ENCODE results near the gene GCK.

Gene GCK

GRCh38 chr7:44112231-44112996, 76.8 kb downstream of the GCK start:
- intact Hi-C loops (cut with DNase I): no loop called here
- peak in 2 of 10 donors; percentile 79 to 86 for DNase-seq

GRCh38 chr7:44111761-44112160, 77.5 kb downstream of the GCK start:
- intact Hi-C loops (cut with DNase I): no loop called here
- peak in 4 of 10 donors; percentile 58 to 86 (median 80) for DNase-seq

- peak in 3 of 10 donors; percentile 4 to 78 (median 72) for DNase-seq
- intact Hi-C loops (cut with DNase I): no loop called here
Observed at GRCh38 chr7:44110719-44111635, 78.3 kb downstream of the GCK start.

- intact Hi-C loops (cut with DNase I): no loop called here
- peak in 2 of 10 donors; percentile 66 to 67 for DNase-seq
Observed at GRCh38 chr7:44109991-44110390, 79.2 kb downstream of the GCK start.

- intact Hi-C loops (cut with DNase I): no loop called here
- DNase-seq: peak in 2 of 10 donors; percentile 72 to 80
Observed at GRCh38 chr7:44108768-44109750, 80.2 kb downstream of the GCK start.

GRCh38 chr7:44107961-44108767, 81.1 kb downstream of the GCK start:
- DNase-seq: peak in 3 of 10 donors; percentile 35 to 78 (median 57)
- intact Hi-C loops (cut with DNase I): no loop called here

GRCh38 chr7:44107116-44107960, 81.9 kb downstream of the GCK start:
- peak in 3 of 10 donors; percentile 53 to 73 (median 64) for DNase-seq
- intact Hi-C loops (cut with DNase I): no loop called here

GRCh38 chr7:44106311-44107065, 82.8 kb downstream of the GCK start:
- DNase-seq: peak in 3 of 10 donors; percentile 16 to 63 (median 27)
- intact Hi-C loops (cut with DNase I): no loop called here

GRCh38 chr7:44105832-44106231, 83.4 kb downstream of the GCK start:
- no peak for DNase-seq
- intact Hi-C loops (cut with DNase I): no loop called here

- DNase-seq: peak in 5 of 10 donors; percentile 30 to 87 (median 81)
- intact Hi-C loops (cut with DNase I): no loop called here
Observed at GRCh38 chr7:44104860-44105771, 84.1 kb downstream of the GCK start.

- DNase-seq: peak in 3 of 10 donors; percentile 57 to 84 (median 79)
- intact Hi-C loops (cut with DNase I): no loop called here
Observed at GRCh38 chr7:44103923-44104859, 85.0 kb downstream of the GCK start, which contains the start of gene AEBP1. TSS of gene AEBP1 (plus strand) at chr7:44104345. CDS start at chr7:44104666, 321 bp downstream.

GRCh38 chr7:44103566-44103922, 85.7 kb downstream of the GCK start:
- intact Hi-C loops (cut with DNase I): no loop called here
- peak in 3 of 10 donors; percentile 52 to 71 (median 69) for DNase-seq

GRCh38 chr7:44102846-44103565, 86.2 kb downstream of the GCK start:
- intact Hi-C loops (cut with DNase I): no loop called here
- peak in 2 of 10 donors; percentile 32 to 55 for DNase-seq

- intact Hi-C loops (cut with DNase I): no loop called here
- peak in 2 of 10 donors; percentile 76 to 83 for DNase-seq
Observed at GRCh38 chr7:44101966-44102845, 87.0 kb downstream of the GCK start.

Data from posterior cingulate gyrus (tissue), 11 donors.